HG02884 (cell line): ENCODE data around the gene COL27A1.
"Not testable (repeated sequence)": the region's sequence is repeated elsewhere in the genome, so short reads cannot be mapped to it uniquely, and the experiment has no call there.

ENCODE experiments used
- ATAC-seq: cut with Tn5 transposase; IDR thresholded peaks from one replicate; pipeline ENCODE4 v1.9.1; 2021; ENCODE audit warnings: mild to moderate bottlenecking, moderate library complexity; ENCODE audit not compliant: unreplicated experiment

COL27A1 gene

GRCh38 chr9:114122136-114123027 lies 33.0 kb upstream of the COL27A1 start:
- no peak for ATAC-seq

DNA sequence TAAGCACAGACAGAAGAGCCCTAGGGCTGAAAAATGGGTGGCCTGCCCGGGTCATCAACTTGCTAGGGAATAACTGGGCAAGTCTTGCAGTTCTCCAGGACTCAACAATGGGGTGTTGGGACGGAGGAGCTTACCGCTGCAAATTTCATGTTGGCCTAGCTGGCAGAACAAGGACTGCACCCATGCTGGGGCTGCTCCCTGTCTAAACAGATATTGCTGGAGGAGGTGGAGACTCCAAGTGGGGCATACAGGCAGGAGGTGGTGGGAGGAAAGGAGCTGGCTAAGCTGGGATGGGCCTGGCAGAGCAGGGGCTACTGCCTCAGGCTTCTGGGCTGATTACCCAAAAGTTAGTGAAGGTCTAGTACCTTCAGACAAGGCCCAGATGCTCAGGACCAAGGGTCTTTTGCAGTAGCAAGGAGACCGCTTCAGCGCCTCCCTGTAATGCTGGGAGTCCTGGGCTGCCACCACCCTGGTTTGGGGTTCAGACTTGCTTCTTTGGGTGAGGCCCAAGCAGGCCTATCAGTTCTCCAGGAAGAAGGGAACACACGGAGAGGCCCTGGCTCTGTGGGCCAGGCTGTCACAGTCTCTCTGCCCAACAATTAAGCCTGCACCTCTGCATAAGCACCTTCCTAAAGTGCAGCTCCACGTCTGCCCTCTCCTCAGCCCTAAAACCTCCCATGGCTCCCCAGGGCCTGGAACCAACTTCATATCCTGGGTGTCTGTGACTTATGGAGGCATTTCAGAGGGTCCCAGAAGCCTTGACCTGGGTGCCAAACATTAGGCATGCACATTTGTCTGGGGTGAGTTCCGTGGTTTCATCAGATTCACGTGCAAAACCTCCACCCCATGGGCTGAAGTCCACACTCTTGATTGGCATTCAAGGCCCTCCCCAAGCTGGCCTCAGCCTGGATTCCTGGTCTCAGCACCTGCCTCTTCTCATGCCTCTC lies 32.0 kb upstream of the COL27A1 start:
- no peak for ATAC-seq

DNA sequence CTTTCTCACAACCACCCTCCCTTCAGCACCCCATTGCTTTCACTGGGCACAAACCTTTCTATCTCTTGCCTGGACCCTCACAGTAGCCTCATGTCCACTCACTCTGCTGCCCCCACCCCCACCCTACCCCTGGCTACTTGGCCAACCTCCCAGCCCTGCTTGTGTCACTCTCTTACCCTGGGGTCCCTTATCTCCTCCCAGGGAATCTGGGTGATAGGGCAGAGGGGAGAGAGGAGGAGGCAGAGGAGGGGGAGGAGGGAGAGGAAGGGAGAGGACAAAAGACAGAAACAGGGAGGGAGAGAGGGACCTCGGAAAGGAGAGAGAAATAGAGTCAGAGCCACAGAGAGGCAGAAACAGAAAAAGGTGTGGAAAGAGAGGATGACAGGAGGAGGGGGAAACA lies 31.2 kb upstream of the COL27A1 start:
- no peak for ATAC-seq

GRCh38 chr9:114124666-114125475 lies 30.5 kb upstream of the COL27A1 start:
- ATAC-seq = no peak

GRCh38 chr9:114125476-114126013 lies 29.8 kb upstream of the COL27A1 start:
- no peak for ATAC-seq

GRCh38 chr9:114126247-114127060 lies 28.9 kb upstream of the COL27A1 start:
- ATAC-seq = no peak

DNA sequence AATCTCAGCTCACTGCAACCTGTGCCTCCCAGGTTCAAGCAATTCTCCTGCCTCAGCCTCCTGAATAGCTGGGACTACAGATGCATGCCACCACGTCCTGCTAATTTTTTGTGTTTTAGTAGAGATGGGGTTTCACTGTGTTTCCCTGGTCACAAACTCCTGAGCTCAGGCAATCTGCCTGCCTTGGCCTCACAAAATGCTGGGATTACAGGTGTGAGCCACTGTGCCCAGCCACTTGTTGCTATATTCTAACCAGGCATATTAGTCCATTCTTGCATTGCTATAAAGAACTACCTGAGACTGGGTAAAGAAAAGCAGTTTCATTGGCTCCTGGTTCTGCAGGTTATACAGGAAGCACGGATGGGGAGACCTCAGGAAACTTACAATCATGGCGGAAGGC lies 26.6 kb upstream of the COL27A1 start:
- ATAC-seq = not testable (repeated sequence)

DNA sequence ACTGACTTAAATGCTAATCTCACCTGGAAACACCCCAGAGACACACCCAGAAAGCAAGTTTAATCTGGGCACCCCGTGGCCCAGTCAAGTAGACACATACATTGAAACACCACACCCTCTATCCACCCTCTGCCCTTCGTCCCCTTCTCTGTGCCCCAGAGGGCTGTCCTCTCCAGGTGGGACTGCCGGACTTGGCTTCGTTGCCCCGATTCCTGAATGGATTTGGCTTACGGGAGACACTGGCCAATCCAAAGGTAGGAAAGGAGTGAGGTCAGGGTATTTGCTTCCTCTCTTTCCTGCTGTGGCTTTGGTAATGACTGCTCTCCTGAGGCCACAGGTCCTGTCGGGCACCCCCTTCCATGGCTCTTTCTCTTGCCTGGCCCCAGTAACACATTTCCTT lies 25.2 kb upstream of the COL27A1 start:
- ATAC-seq = no peak

- ATAC-seq = no peak
Measured at GRCh38 chr9:114130624-114131277, 24.6 kb upstream of the COL27A1 start.

DNA sequence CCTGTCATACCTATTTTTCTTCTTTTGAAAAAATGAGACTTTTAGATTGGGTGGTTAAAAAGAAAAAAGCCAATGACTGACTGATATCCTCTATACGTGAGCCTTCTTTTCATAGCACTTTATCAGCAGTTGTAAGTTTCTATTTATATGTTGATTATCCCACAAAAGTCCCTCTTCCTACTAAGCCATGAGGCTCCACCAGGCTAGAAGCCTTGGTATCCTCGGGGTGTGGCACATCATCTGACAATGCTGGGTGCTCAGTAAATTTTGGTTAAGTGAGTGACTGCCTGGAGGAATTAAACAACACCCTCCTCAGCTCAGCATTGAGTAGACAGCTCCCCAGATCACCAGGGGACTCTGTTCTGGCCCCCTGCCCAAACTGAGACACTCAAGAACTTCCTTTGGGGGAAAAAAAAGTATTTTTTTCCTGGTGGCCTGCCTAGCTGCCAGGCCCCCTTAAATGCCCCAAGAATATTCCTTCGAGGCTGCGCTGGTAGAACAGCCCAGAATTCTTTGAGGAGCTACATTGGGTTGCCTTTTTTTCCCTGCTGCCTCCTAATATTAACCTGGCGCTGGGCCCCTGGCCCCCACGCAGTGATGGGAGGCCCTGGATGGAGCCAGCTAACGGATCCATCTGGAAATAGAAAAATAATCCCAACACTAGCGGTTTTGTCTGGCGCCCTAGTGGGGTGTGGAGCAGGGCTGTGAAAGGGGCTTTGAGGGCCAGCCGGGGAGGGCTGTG lies 23.4 kb upstream of the COL27A1 start:
- no peak for ATAC-seq

DNA sequence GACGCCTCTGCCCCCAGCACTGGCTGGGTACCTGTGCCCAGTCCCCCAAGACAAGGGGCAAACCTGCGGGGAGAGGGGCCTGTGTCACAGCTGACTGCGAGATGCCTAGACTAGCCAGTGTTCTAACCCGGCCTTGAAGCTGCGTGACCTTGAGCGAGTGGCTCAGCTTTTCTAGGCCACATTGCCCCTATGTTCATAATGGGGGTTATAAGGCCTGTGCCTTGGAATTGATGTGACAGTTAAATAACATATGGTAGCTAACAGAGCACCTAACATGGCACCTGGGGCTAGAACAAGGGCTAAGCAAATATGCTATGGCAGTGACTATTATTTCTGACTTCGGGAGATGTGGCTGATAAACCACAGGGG lies 22.8 kb upstream of the COL27A1 start:
- ATAC-seq = no peak

DNA sequence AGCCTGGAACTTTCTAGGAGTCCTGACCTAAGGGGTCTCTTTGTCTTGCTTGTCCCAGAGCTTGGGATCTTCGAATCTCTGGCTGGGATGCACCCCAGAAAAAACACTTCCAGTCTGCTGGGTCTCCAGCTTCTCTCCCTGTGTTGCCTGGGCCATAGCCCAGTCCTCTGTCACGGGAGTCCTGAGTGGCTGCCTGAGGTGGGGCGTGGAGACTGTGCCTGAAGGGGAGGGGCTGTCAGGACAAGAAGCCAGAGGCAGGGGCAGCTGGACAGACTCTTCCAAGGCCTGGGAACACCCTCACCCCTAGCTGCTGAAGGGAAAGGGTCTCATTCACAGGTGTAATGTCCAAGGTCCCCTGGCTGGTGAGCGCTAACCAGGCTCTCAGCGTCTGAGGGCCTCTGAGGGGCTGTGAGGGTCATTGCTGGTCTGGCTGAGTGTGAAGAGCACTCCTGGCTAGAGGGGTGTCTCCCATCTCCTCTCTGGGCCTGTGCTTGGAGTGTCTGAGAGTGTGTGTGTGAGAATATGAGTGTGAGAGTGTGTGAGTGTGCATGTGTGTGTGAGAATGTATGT lies 20.4 kb upstream of the COL27A1 start:
- no peak for ATAC-seq

- no peak for ATAC-seq
Measured at GRCh38 chr9:114137831-114138230, 17.5 kb upstream of the COL27A1 start.

DNA sequence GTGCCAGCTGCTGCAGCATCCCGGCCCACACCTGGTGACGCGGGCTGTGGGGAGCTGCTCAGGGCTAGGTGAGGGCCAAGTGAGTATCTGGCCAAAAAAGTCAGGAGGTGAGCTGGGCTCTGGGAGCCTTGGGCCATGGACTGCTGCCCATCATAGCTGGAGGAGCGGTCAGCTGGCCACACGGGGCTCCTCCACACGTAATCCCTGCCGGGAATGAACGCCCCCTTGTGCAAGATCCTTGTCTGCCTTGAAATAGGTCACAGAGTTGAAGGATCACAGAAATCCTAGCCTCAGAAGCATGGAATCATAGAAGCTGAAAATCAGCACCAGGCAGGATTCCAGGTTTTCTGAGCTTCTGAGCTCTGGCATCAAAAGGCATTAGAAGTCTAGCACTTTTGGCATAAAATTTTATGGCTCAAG lies 16.8 kb upstream of the COL27A1 start:
- no peak for ATAC-seq

GRCh38 chr9:114139071-114139470 lies 16.3 kb upstream of the COL27A1 start:
- no peak for ATAC-seq

DNA sequence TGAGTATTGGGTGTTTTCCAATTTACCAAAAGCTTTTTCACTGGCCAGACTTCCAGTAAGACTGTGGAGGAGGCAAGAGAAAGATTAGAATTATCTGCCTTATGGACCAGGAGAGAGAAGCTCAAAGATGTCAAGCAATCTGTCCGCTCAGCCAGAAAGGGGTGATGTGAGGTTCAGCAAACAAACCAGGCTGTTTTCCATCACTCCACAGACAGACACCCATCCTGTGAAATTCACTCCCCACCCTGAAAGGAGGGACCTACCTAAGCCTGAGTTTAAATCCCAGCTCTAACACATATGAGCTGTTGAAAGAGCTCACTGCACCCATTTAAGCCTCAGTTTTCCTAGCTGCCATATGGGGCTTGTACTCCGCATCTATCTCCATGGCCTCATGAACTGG lies 14.9 kb upstream of the COL27A1 start:
- ATAC-seq = no peak

DNA sequence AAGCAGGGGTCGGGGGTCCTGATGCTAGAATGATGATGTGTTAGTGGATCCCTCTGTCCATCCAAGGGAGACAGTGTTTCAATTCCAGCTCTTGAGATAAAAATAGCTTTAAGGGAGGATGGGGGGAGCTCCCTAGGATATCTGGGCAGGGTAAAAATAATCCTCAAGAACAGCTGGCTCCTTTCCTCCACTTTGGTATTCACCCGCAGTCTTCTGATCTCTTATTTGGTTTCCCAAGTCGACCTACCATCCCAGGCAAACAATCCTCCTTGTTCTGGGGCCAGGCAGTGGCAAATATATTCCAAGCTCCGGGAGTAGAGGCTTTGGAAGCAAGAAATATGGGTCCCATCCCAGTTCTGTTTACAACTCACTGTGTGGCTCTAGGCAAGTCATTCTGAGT lies 14.5 kb upstream of the COL27A1 start:
- no peak for ATAC-seq
